B cell (primary cell): ENCODE data around the gene TPO.

Experiments
- EZH2 ChIP-seq: IDR thresholded peaks from 2 replicates; pipeline ENCODE4 v1.6.1; 2012; ENCODE audit warnings: borderline replicate concordance, low read depth, mild to moderate bottlenecking, moderate library complexity, low read length; ENCODE audit not compliant: insufficient read depth, poor library complexity, severe bottlenecking
- TF ChIP-seq, protein P1 (sequence below): fragments of 200-600 bp; IDR thresholded peaks from one replicate; pipeline ENCODE4 v1.8.0; 2022; ENCODE audit warnings: antibody characterized with exemption, mild to moderate bottlenecking

GRCh38 chr2:1538663-1539062 is 125.4 kb downstream of the TPO start:
- TF ChIP-seq, protein P1, sequence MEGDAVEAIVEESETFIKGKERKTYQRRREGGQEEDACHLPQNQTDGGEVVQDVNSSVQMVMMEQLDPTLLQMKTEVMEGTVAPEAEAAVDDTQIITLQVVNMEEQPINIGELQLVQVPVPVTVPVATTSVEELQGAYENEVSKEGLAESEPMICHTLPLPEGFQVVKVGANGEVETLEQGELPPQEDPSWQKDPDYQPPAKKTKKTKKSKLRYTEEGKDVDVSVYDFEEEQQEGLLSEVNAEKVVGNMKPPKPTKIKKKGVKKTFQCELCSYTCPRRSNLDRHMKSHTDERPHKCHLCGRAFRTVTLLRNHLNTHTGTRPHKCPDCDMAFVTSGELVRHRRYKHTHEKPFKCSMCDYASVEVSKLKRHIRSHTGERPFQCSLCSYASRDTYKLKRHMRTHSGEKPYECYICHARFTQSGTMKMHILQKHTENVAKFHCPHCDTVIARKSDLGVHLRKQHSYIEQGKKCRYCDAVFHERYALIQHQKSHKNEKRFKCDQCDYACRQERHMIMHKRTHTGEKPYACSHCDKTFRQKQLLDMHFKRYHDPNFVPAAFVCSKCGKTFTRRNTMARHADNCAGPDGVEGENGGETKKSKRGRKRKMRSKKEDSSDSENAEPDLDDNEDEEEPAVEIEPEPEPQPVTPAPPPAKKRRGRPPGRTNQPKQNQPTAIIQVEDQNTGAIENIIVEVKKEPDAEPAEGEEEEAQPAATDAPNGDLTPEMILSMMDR = no peak
- TF ChIP-seq EZH2 = no peak
